ENCODE data around the gene GSTM4. TPM values are rescaled to one million over a fixed set of nuclear protein-coding genes. Genes with fewer than 3 reads are reported as not detected.
"Not testable (repeated sequence)": the region's sequence is repeated elsewhere in the genome, so short reads cannot be mapped to it uniquely, and the experiment has no call there.

The GSTM4 gene
- total and polyA plus RNA-seq, 2 donors (not counting 1 experiment from before 2014, with no cell fraction given): 28.6 to 56.5 TPM

GRCh38 chr1:109689844-109690405, 34.0 kb downstream of the GSTM4 start:
- Histone ChIP-seq H3K4me3 (ENCODE audit: control extremely low read depth in 1 of 5, extremely low read depth in 1 of 5, insufficient read depth in 1 of 5, low read depth in 2 of 5, low read length in 4 of 5) (no peak overlapping the region), H3K79me2 (ENCODE audit: control insufficient read depth, insufficient read depth, low read length) (no peaks in the 10 kb centered on the region), H4K20me1 (ENCODE audit: control insufficient read depth, insufficient read depth, low read length, poor library complexity, severe bottlenecking) (no peaks in the 10 kb centered on the region), H3K27ac (ENCODE audit: low read length in 2 of 2) (no peak overlapping the region), H3K9me3 (ENCODE audit: control extremely low read depth in 1 of 3, control insufficient read depth in 2 of 3, insufficient read depth in 1 of 3, low read length in 2 of 3) (no peaks in the 10 kb centered on the region), H3K9ac (ENCODE audit: low read length) (no peak overlapping the region), H2AFZ (ENCODE audit: insufficient read depth, low read depth, low read length, poor library complexity, severe bottlenecking) (no peak overlapping the region), H3K36me3 (replicated peaks in 1 of 2; ENCODE audit: control extremely low read depth in 1 of 2, control insufficient read depth in 1 of 2, extremely low read depth in 1 of 2, insufficient read depth in 2 of 2, low read length in 1 of 2) (no peaks in the 10 kb centered on the region), H3K4me2 (replicated peaks; ENCODE audit: low read depth, low read length, poor library complexity, severe bottlenecking) (no peak overlapping the region), H3K27me3 (replicated peaks in 1 of 4; ENCODE audit: control extremely low read depth in 1 of 4, control insufficient read depth in 3 of 4, insufficient read depth in 4 of 4, low read length in 3 of 4) (no peaks in the 10 kb centered on the region), H3K4me1 (ENCODE audit: control insufficient read depth in 2 of 2, insufficient read depth in 2 of 2, low read length in 2 of 2) (no peaks in the 10 kb centered on the region)
- no CpG with 5 or more reads among the region's 6 CpGs for WGBS (ENCODE audit: insufficient coverage)
- POLR2A ChIA-PET: no interaction called here
- Mint-ChIP-seq H3K4me1 (peaks cover 6% of the 10 kb centered on the region), H3K27me3 (no peaks in the 10 kb centered on the region), H3K27ac (no peak overlapping the region), H3K4me3 (peak overlapping the region; percentile 26), H3K9me3 (ENCODE audit: insufficient read depth) (no peaks in the 10 kb centered on the region)
- DNase-seq: no peak
- TF ChIP-seq EZH2 (IDR thresholded peaks at IDR 0.05; ENCODE audit: borderline replicate concordance, insufficient read depth, low read depth, low read length, poor library complexity, severe bottlenecking) (no peak), CTCF (IDR thresholded peaks at IDR 0.05) (no peak)
- no peak for ATAC-seq (ENCODE audit: low read depth)
- intact Hi-C loops (cut with micrococcal nuclease): no loop called here
- CTCF ChIA-PET: interaction anchor here (1.5 kb wide), 1 partner anchor 49 kb away, joined by 5 read pairs; no protein-coding TSS in a partner anchor

GRCh38 chr1:109691759-109692158, 35.9 kb downstream of the GSTM4 start:
- H4K20me1 ChIP-seq (ENCODE audit: control insufficient read depth, insufficient read depth, low read length, poor library complexity, severe bottlenecking): no peaks in the 10 kb centered on the region
- POLR2A ChIA-PET: no interaction called here
- H3K9me3 ChIP-seq (ENCODE audit: control extremely low read depth in 1 of 3, control insufficient read depth in 2 of 3, insufficient read depth in 1 of 3, low read length in 2 of 3): no peaks in the 10 kb centered on the region
- no peak overlapping the region for H3K9ac ChIP-seq (ENCODE audit: low read length)
- CTCF ChIA-PET: interaction anchor here (0.6 kb wide), 2 partner anchors 121 to 804 kb away, joined by 3 to 4 read pairs; no protein-coding TSS in a partner anchor
- Mint-ChIP-seq H3K27ac (no peak overlapping the region), H3K27me3 (no peaks in the 10 kb centered on the region), H3K9me3 (ENCODE audit: insufficient read depth) (no peaks in the 10 kb centered on the region), H3K4me1 (peaks cover 6% of the 10 kb centered on the region), H3K4me3 (no peak overlapping the region)
- intact Hi-C loops (cut with micrococcal nuclease): no loop called here
- no peaks in the 10 kb centered on the region for H3K79me2 ChIP-seq (ENCODE audit: control insufficient read depth, insufficient read depth, low read length)
- no peak overlapping the region for H3K27ac ChIP-seq (ENCODE audit: low read length in 2 of 2)
- H3K4me2 ChIP-seq (replicated peaks; ENCODE audit: low read depth, low read length, poor library complexity, severe bottlenecking): no peak overlapping the region
- no CpG with 5 or more reads among the region's 6 CpGs for WGBS (ENCODE audit: insufficient coverage)
- H3K4me1 ChIP-seq (ENCODE audit: control insufficient read depth in 2 of 2, insufficient read depth in 2 of 2, low read length in 2 of 2): no peaks in the 10 kb centered on the region
- no peaks in the 10 kb centered on the region for H3K36me3 ChIP-seq (replicated peaks in 1 of 2; ENCODE audit: control extremely low read depth in 1 of 2, control insufficient read depth in 1 of 2, extremely low read depth in 1 of 2, insufficient read depth in 2 of 2, low read length in 1 of 2)
- no peaks in the 10 kb centered on the region for H3K27me3 ChIP-seq (replicated peaks in 1 of 4; ENCODE audit: control extremely low read depth in 1 of 4, control insufficient read depth in 3 of 4, insufficient read depth in 4 of 4, low read length in 3 of 4)
- no peak for TF ChIP-seq EZH2 (IDR thresholded peaks at IDR 0.05; ENCODE audit: borderline replicate concordance, insufficient read depth, low read depth, low read length, poor library complexity, severe bottlenecking)
- TF ChIP-seq CTCF (IDR thresholded peaks at IDR 0.05): no peak
- ATAC-seq (ENCODE audit: low read depth): no peak
- no peak overlapping the region for H3K4me3 ChIP-seq (ENCODE audit: control extremely low read depth in 1 of 5, extremely low read depth in 1 of 5, insufficient read depth in 1 of 5, low read depth in 2 of 5, low read length in 4 of 5)
- no peak overlapping the region for H2AFZ ChIP-seq (ENCODE audit: insufficient read depth, low read depth, low read length, poor library complexity, severe bottlenecking)
- no peak for DNase-seq

GRCh38 chr1:109694400-109694799, 38.5 kb downstream of the GSTM4 start:
- H3K79me2 ChIP-seq (ENCODE audit: control insufficient read depth, insufficient read depth, low read length); H2AFZ ChIP-seq (ENCODE audit: insufficient read depth, low read depth, low read length, poor library complexity, severe bottlenecking); H3K9me3 Mint-ChIP-seq (ENCODE audit: insufficient read depth); H3K4me3 Mint-ChIP-seq; H3K27ac Mint-ChIP-seq; intact Hi-C loops (cut with micrococcal nuclease); POLR2A ChIA-PET; DNase-seq; H3K4me1 ChIP-seq (ENCODE audit: control insufficient read depth in 2 of 2, insufficient read depth in 2 of 2, low read length in 2 of 2); H3K9ac ChIP-seq (ENCODE audit: low read length); H3K36me3 ChIP-seq (replicated peaks in 1 of 2; ENCODE audit: control extremely low read depth in 1 of 2, control insufficient read depth in 1 of 2, extremely low read depth in 1 of 2, insufficient read depth in 2 of 2, low read length in 1 of 2); CTCF ChIA-PET; H3K4me3 ChIP-seq (ENCODE audit: control extremely low read depth in 1 of 5, extremely low read depth in 1 of 5, insufficient read depth in 1 of 5, low read depth in 2 of 5, low read length in 4 of 5); H3K4me1 Mint-ChIP-seq; H3K27ac ChIP-seq (ENCODE audit: low read length in 2 of 2); H4K20me1 ChIP-seq (ENCODE audit: control insufficient read depth, insufficient read depth, low read length, poor library complexity, severe bottlenecking); H3K4me2 ChIP-seq (replicated peaks; ENCODE audit: low read depth, low read length, poor library complexity, severe bottlenecking); H3K27me3 ChIP-seq (replicated peaks in 1 of 4; ENCODE audit: control extremely low read depth in 1 of 4, control insufficient read depth in 3 of 4, insufficient read depth in 4 of 4, low read length in 3 of 4); ATAC-seq (ENCODE audit: low read depth); H3K27me3 Mint-ChIP-seq; H3K9me3 ChIP-seq (ENCODE audit: control extremely low read depth in 1 of 3, control insufficient read depth in 2 of 3, insufficient read depth in 1 of 3, low read length in 2 of 3): not testable (repeated sequence)
- no CpG with 5 or more reads among the region's 5 CpGs for WGBS (ENCODE audit: insufficient coverage)

Data from B cell (primary cell).